GM18867 (cell line): Measurements from ENCODE around the gene ENO1.
"Not testable (repeated sequence)": the region's sequence is repeated elsewhere in the genome, so short reads cannot be mapped to it uniquely, and the experiment has no call there.

Source experiments
- ATAC-seq: cut with Tn5 transposase; IDR thresholded peaks from one replicate; pipeline ENCODE4 v1.9.1; 2021; ENCODE audit warnings: mild to moderate bottlenecking, moderate library complexity; ENCODE audit not compliant: unreplicated experiment

The ENO1 gene

DNA sequence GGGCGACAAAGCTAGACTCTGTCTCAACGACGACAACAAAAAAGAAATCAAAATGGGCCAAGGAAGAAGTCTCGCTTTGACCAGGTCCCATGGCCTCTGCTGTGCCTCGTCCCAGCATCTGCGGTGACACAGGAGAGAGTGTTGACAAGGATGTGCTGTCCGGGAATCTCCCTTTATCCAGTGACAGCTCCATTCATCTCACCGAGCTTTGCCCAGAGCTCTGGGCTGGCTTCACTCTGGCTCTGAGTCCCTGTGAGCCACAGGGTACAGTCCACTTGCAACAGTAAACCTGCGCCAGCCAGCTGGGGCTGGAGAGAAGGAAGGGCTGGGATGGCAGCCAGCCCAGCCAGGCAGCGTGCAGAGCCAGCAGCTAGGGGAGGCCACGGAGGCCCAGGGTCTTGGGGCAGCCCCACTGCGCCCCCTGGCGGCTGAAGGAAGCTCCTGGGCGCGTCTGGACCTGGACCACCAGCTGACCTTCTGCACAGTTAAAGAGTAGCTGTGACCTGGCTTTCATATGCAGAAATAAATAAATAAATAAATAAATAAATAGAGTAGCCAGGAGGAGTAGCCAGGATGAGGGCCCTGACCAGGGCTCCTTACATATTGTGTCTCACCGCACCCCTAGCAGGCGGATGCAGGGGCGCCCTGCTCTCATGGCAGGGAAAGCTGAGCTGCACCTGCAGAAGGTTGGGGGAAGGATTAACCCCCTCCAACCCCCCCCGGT is 29.7 kb downstream of the ENO1 start:
- ATAC-seq: no peak

DNA sequence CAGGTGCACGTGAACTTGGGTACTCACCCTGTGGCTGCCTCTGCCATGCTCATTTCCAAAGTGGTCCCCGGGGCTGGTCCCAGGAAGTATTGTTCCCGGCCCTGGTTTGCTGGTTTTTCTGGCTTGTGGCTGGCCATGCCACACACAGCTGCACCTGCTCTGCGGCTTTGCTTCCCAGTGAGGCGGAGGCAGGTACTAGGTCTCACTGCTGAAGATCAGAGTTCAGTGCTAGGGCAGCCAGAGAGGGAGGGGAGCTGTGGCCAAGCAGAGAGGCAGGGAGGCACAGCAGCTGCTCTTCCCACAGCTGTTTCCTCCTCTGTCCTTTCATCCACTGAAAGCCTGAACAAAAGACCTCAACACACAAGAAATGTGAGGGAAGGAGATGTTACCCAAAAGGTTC is 30.5 kb downstream of the ENO1 start:
- ATAC-seq: no peak

DNA sequence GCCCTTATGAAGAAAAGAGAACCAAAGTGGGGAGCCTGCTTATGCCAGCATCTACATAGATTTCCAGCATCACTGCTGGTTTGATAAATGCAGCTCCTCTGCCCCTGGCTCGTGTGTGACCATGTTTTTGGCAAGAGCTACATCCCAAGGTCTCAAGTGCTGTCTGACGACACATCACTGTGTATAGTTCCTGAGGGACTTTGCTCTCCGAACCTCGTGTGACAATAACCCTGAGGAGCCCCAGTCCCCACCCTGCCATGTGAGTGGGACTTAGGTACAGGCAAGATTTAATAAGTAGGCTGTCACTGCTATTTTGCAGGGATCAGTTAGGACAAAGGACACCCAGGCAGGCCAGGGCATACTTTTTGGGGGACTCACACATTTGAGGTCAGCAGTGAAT is 32.2 kb downstream of the ENO1 start:
- no peak for ATAC-seq

DNA sequence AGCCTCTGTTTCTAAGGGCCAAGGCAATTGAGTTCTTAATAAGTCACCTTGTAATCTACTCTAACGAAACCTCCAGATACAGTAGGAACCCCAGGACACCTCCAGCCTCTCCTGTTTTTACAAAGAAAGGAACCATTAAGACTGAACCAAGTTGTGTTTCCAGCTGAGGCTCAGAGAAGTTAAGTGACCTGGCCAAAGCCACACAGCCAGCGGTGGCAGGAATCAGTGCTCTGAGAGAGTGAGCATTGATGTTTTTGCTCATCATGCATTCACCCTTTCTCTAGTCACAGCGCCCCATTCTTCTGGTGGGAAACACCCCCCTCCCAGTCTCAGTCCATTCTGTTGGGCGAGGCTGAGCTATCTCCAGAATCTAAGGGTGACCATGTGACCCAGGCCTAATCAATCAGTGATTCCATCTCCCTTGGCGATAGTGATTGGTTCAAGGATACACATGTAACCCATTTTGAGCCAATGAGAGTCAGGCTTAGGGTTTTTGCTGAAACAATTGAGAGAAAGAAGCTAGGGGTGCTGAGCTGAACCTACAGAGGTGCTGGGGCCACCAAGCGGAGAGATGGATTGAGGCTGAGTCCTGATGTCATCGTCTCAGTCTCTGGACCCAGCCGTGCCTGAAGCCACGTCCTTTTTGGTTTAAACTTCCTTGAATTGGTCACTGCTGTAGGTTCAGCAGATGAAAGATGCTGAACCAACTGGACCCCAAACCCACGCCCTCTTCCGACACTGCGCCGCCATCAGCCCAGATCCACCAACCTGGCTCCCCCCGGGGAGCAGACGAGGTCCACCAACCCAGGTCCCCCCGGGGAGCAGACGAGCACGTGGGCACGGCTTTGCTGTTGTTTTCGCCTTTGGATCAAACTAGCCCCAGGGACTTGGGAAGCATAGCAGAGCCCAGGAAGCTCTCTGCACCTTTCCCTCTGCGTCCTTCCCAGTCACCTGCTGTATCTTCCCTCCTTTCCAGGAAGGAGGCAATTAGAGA is 33.1 kb downstream of the ENO1 start:
- no peak for ATAC-seq

DNA sequence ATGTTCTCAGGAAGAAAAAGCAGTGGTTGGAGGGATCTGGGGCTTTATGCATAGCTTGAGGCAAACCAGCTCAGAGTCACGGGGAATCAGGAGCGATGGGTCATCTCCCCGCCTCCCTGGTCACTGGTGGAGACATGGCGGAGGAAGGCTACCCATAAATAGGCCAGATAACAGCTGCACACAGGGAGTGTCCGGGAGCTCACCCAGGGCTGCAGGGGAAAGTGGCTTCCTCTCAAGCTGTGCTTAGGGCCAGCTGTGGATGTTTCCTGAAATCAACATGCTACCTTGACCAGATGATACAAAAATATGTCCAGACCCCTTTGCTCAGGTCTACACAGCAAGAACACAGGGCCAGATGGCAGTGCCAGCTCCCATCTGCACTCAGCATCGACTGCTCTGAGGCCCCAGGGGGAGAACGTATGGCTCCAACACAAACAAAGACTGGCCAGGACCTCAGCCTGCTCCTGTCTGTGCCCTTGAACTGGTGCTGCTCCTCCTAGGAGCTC is 33.9 kb downstream of the ENO1 start:
- no peak for ATAC-seq

DNA sequence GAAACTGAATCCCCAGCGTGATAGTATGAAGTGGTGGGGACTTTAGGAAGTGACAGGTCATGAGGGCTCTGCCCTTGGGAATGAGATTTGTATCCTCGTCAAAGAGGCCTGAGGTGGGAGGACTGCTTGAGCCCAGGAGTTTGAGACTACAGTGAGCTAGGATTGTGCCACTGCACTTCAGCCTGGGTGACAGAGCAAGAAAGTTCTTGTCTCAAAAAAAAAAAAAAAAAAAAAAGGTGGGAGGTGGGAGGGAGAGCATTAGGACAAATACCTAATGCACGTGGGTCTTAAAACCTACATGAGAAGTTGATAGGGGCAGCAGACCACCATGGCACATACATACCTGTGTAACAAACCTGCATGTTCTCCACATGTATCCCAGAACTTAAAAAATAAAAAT is 37.1 kb downstream of the ENO1 start:
- no peak for ATAC-seq

DNA sequence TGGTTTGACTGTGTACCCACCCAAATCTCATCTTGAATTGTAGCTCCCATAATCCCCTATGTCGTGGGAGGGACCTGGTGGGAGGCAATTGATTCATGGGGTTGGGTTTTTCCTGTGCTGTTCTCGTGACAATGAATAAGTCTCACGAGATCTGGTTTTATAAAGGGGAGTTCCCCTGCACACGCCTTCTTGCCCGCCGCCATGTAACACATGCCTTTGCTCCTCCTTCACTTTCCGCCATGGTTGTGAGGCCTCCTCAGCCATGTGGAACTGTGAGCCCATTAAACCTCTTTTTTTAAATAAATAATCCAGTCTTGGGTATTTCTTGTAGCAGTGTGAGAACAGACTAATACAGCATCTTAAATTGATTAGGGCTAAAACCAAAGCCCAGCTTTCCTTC is 38.5 kb downstream of the ENO1 start:
- ATAC-seq: no peak

DNA sequence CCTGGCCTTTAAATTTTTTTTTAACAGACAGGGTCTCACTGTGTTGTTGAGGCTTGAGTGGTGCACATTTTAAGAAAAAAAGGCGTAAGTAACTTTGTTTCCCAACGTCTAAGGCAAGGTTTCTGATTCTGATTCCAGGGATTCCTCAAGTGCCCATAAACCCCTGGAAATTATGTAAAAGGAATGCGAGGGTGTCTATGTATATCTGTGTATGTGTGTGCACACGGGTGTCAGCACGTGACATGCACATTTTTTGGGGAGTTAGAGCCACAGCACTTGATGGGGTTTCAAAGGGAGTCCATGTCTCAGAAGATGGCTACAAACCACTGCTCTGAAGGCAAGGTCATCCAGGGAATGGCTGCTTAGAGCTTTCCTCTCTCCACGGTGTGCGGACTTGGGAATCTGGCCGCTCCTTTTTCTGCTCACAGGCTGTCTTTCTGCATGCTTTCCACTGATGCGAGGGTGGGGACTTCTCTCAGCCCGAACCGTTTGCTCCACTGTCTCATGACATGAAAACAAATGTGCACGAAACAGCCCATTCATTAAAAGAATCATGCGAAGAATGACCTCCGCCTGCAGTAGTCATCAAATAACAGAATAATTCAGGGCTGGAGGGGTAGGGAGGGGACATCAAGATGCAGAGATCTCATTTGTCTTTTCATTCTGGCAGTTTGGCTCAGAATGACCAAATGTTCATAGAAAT is 42.4 kb downstream of the ENO1 start:
- ATAC-seq: no peak

DNA sequence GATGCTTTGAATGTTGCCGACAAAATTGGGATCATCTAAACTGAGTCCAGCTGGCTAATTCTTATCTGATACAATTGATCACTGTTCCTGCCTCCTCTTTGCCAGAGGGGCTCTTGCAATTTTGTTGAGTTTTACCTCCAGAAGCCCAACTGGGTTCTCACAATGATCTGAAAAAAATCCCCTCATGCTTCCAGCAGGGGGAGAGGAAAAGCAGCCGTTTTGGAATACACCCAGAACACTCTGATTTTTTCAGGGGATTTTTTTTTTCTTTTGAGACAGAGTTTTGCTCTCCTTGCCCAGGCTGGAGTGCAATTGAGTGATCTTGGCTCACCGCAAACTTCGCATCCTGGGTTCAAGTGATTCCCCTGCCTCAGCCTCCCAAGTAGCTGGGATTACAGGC is 47.1 kb downstream of the ENO1 start:
- ATAC-seq: no peak

DNA sequence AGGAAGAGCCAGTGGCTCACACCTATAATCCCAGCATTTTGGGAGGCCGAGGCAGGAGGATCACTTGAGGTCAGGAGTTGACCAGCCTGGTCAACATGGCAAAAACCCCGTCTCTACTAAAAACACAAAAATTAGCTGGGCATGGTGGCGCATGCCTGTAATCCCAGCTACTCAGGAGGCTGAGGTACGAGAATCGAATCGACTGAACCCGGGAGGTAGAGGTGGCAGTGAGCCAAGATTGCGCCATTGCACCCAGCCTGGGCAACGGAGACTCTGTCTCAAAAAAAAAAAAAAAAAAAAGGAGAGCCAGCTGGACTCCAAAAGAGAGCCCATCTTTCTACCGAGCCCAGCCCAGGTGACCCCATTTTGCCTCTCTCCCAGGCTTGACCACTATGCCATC is 47.8 kb downstream of the ENO1 start:
- ATAC-seq: not testable (repeated sequence)

DNA sequence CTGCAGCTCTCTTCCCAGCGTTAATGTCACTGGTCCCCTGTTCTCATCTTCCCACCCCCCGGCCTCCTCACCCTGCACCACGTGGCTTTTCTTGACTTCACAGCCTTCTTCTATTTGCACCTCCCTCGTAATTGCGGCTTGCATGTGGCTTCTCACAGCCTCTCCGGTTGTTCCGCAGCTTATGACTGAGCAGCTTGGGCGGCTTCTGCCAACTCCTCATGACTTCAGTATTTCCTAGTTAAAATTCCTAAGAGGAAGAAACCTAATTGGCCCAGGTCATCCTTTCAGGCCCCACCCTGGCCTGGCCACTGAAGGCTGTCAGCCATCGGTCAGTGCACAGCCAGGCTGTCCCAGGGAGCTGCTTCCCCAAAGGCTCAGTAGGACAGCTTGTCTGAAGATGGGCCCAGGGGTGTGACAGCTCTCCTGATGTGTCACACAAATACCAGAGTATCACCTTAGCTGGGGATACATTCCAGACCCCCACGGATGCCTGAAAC is 52.5 kb downstream of the ENO1 start:
- no peak for ATAC-seq

DNA sequence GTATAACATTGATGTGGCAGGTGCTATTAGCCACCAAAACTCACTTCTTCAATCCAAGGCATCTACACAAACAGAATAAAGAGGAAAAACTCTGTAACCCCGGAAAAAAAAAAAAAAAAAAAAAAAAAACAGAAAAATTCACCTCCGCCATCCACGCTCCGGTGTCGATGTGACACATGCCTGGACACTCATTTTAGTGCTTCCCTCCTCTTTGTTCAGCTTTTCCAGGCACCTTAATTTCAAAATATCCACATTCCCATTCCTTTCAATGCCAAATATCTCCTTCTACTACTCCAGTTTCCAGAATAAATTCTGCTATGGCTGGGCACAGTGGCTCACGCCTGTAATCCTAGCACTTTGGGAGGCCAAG is 55.2 kb downstream of the ENO1 start:
- no peak for ATAC-seq

DNA sequence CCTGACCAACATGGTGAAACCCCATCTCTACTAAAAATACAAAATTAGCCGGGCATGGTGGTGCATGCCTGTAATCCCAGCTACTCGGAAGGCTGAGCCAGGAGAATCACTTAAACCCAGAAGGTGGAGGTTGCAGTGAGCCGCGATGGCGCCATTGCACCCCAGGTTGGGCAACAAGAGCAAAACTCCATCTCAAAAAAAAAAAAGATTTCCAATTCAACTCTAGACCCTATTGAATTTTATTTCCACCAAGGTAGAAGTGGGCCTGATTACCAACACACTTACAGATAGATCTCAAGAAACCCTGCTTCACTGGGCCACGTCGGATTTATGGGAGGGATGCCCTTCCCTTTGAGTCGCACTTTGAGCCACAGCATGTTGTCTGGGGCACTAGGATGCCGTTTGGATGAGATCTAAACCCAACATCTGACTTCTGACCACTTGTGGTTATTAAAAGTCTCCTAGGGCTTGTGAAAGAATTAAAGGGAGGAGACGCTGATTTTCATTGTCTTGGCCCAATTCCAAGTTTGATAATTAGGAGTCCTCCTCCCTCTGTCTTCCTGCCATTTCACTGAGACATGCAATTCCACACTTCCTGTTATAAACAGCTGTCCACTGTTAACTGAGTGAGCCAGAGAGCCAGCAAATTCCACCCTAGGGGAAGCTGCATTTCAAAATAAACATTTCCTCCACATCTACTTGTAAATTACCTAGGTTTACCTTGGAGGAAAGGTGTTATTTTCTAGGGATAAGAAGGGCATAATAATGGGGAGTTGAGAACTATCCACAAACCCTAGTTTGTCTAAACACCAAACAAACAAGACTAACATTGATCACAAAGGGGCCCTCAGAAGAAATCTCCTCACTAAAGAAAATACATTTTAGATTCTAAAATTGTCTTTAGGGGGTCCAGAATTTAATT is 55.9 kb downstream of the ENO1 start:
- no peak for ATAC-seq

DNA sequence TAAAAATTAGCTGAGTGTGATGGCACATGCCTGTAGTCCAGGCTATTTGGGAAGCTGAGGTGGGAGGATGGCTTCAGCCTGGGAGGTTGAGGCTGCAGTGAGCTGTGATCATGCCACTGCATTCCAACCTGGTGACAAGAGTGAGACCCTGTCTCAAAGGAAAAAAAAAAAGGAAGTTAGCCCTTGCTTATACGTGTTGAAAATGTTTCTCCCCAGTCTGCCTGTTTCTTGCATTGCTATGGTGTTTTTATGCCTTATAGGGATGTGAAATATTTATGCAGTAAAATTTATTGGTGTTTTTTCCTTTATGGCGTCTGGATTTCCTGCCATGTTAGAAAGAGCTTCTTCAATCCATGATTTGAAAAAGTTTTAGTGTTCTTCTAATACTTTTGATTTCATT is 57.4 kb downstream of the ENO1 start:
- ATAC-seq: no peak

DNA sequence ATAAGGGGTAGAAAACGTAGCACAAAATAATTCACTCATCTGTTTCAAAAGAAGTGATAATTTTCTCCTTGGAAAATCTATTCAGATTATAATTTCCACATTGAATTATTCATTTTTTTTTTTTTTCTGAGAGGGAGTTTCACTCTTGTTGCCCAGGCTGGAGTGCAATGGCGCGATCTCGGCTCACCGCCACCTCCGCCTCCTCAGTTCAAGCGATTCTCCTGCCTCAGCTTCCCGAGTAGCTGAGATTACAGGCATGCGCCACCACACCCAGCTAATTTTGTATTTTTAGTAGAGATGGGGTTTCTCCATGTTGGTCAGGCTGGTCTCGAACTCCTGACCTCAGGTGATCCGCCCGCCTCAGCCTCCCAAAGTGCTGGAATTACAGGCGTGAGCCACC is 59.7 kb downstream of the ENO1 start:
- ATAC-seq: not testable (repeated sequence)

DNA sequence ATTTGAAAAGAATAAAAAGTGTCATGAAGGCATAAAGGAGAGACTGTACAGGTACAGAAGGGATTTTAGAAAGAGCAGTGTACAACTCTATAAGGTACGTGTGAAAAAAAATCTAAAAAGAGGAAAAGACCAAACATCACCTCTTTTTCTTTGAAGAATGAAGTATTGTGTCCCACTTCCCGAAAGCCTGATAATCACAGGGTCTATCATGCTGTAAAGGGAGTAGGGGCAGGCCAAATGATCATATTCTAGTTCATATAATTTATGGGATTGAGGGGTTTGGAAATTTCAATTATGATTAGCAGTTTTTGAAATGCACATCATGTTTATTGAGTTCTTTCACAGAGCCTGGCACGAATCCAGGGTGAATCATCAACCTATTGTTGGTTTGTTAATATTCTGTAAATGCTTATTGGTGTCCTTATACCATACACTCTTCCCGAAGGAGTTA is 60.1 kb downstream of the ENO1 start:
- ATAC-seq: no peak

DNA sequence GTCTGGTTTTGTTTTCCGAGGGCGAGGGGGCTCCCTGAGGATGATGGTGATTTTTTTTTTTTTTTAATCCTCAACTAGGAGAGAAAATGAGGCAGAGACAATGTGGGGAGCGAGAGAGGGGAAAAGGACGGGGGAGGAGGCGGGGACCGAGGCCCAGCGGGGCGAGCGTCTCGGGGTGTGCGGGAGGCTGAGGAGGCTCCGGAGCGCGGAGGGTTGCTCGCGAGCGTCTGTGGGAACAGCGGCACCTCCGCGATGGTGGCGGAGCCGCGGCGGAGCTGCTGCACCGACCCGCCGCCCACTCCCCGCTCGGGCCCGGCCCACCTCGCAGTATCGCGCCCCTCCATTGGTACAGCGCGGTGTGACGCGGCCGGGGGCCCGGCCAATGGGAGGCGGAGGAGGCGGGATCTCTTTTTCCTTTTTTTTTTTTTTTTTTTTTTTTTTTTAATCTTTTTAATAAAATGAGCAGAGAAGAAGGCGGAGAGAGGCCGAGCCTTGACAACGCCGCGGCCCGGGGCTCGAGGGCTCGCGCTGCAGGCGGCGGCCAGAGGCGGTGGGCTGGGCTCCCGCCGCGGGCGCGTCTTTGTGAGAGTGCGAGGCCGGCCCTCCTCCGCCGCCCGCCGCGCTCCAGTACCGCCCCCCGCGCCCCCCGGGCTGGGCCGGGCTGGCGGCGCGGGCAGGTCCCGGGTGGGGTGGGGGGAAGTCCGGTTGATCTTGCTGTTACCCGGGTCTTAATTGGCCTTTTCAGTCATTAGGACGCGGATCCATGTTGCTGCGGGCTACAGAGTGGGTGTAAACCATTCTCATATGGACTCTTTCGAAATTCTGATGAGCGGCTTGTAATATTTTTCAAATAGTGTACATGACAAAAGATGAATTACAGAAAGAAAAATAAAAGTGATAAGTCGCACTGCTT is 60.8 kb downstream of the ENO1 start, which contains the start of gene RERE:
Gene RERE (minus strand): TSS at position 229 of the 913 bp plus-strand sequence.
- peak; percentile 96 for ATAC-seq

DNA sequence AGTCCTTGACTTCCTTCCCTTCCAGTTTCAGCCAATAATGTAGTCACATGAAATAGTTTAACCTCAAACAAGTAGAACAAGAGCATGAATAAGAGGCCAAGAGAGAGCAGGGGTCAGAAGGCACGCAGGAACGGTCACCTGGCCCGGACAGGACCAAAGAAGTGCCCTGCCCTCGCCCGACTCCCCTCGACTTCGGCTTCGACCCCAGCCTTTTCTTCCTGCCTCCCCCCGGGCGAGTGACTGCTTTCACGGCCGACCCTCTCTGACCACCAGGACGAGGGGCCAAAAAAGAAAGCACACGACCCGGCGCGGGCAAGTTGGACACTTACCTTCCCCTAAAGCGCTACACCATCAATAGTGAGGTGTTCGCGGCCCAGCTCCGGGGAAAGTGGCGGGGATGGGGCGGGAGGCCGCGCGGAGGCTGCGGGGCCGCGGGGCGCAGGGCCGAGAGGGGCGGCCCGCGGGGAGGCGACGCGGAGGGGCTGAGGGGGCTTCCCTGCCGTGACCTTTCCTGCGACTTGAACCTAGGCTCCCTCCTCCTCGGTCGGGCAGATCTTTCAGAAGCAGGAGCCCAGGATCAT is 61.6 kb downstream of the ENO1 start:
- ATAC-seq: no peak

DNA sequence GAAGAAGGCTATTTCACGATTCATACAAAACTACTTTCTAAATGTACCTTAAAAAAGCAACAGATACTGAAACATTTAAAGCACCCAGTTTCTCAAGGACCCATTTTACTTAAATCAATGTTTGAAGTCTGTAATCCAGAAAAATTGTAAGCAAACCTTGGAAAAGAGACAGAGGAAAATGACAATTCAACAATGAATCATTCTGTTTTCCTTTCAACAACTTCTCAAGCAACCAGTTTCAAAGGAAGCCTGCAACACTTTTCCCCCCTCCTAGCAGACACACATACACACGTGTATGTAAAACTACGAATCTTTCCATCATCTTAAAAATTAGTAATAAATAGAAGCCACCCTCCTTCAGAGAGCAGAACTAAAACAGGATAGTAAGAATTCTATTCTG is 62.2 kb downstream of the ENO1 start:
- no peak for ATAC-seq
